ENCODE data around the gene SLC22A3. TPM values are rescaled to one million over a fixed set of nuclear protein-coding genes. Genes with fewer than 3 reads are reported as not detected.
A peak's percentile ranks its signal among the peaks of the same experiment; 100 is the strongest.

The SLC22A3 gene
- total RNA-seq, 1 experiment from 2014 or later = 4.1 TPM

DNA sequence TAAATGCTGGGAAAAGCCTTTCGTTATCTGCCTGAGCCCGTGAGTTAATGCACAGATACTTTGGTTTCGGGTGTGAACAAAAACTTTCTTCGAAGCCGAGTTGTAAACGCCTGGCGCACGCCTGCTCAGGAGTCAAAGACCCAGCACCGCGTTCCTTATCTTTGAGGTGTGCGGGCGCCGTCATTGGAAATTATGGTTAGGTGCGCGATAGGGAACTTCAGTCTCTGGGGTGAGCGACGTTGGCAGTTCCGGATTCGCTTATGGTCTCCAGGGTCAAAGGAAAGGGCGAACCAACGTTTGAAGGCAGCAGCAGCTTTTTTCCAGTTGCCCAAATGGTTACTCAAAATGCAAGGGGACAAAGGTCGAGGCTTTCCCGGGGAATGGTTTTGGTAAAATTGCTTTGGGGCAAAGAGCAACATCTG is 853 bp downstream of the SLC22A3 start:
- DNase-seq (ENCODE audit: low spot score) (peak; percentile 40), ATAC-seq (peak; percentile 11)
- POLR2A ChIA-PET = no interaction called here
- Mint-ChIP-seq H3K4me3 (peak overlapping the region; percentile 81), H3K9me3 (no peaks in the 10 kb centered on the region), H3K27ac (no peak overlapping the region), H3K4me1 (peaks cover 20% of the 10 kb centered on the region), H3K36me3 (no peaks in the 10 kb centered on the region), H3K27me3 (ENCODE audit: low read depth) (peaks cover 44% of the 10 kb centered on the region)
- TF ChIP-seq ZNF219 (CRISPR knock-in tag; IDR thresholded peaks at IDR 0.05; ENCODE audit: borderline replicate concordance) (0 out of 2 replicates have a peak, but pooled peaks have one; percentile 30), FOXK1 (CRISPR knock-in tag; IDR thresholded peaks at IDR 0.05) (no peak), MYBL2 (CRISPR knock-in tag; IDR thresholded peaks at IDR 0.05) (0 out of 2 replicates have a peak, but pooled peaks have one; percentile 7), NR2C2 (CRISPR knock-in tag; IDR thresholded peaks at IDR 0.05) (no peak)
- TF ChIP-seq, protein P1, sequence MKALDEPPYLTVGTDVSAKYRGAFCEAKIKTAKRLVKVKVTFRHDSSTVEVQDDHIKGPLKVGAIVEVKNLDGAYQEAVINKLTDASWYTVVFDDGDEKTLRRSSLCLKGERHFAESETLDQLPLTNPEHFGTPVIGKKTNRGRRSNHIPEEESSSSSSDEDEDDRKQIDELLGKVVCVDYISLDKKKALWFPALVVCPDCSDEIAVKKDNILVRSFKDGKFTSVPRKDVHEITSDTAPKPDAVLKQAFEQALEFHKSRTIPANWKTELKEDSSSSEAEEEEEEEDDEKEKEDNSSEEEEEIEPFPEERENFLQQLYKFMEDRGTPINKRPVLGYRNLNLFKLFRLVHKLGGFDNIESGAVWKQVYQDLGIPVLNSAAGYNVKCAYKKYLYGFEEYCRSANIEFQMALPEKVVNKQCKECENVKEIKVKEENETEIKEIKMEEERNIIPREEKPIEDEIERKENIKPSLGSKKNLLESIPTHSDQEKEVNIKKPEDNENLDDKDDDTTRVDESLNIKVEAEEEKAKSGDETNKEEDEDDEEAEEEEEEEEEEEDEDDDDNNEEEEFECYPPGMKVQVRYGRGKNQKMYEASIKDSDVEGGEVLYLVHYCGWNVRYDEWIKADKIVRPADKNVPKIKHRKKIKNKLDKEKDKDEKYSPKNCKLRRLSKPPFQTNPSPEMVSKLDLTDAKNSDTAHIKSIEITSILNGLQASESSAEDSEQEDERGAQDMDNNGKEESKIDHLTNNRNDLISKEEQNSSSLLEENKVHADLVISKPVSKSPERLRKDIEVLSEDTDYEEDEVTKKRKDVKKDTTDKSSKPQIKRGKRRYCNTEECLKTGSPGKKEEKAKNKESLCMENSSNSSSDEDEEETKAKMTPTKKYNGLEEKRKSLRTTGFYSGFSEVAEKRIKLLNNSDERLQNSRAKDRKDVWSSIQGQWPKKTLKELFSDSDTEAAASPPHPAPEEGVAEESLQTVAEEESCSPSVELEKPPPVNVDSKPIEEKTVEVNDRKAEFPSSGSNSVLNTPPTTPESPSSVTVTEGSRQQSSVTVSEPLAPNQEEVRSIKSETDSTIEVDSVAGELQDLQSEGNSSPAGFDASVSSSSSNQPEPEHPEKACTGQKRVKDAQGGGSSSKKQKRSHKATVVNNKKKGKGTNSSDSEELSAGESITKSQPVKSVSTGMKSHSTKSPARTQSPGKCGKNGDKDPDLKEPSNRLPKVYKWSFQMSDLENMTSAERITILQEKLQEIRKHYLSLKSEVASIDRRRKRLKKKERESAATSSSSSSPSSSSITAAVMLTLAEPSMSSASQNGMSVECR (CRISPR knock-in tag; IDR thresholded peaks at IDR 0.05; ENCODE audit: borderline replicate concordance) = 0 out of 2 replicates have a peak, but pooled peaks have one; percentile 1
- TF ChIP-seq, protein P2, sequence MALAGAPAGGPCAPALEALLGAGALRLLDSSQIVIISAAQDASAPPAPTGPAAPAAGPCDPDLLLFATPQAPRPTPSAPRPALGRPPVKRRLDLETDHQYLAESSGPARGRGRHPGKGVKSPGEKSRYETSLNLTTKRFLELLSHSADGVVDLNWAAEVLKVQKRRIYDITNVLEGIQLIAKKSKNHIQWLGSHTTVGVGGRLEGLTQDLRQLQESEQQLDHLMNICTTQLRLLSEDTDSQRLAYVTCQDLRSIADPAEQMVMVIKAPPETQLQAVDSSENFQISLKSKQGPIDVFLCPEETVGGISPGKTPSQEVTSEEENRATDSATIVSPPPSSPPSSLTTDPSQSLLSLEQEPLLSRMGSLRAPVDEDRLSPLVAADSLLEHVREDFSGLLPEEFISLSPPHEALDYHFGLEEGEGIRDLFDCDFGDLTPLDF (CRISPR knock-in tag; IDR thresholded peaks at IDR 0.05) = 0 out of 2 replicates have a peak, but pooled peaks have one; percentile 36
- TF ChIP-seq, protein P3, sequence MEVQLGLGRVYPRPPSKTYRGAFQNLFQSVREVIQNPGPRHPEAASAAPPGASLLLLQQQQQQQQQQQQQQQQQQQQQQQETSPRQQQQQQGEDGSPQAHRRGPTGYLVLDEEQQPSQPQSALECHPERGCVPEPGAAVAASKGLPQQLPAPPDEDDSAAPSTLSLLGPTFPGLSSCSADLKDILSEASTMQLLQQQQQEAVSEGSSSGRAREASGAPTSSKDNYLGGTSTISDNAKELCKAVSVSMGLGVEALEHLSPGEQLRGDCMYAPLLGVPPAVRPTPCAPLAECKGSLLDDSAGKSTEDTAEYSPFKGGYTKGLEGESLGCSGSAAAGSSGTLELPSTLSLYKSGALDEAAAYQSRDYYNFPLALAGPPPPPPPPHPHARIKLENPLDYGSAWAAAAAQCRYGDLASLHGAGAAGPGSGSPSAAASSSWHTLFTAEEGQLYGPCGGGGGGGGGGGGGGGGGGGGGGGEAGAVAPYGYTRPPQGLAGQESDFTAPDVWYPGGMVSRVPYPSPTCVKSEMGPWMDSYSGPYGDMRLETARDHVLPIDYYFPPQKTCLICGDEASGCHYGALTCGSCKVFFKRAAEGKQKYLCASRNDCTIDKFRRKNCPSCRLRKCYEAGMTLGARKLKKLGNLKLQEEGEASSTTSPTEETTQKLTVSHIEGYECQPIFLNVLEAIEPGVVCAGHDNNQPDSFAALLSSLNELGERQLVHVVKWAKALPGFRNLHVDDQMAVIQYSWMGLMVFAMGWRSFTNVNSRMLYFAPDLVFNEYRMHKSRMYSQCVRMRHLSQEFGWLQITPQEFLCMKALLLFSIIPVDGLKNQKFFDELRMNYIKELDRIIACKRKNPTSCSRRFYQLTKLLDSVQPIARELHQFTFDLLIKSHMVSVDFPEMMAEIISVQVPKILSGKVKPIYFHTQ (CRISPR knock-in tag; IDR thresholded peaks at IDR 0.05) = no peak
- TF ChIP-seq, protein P4, sequence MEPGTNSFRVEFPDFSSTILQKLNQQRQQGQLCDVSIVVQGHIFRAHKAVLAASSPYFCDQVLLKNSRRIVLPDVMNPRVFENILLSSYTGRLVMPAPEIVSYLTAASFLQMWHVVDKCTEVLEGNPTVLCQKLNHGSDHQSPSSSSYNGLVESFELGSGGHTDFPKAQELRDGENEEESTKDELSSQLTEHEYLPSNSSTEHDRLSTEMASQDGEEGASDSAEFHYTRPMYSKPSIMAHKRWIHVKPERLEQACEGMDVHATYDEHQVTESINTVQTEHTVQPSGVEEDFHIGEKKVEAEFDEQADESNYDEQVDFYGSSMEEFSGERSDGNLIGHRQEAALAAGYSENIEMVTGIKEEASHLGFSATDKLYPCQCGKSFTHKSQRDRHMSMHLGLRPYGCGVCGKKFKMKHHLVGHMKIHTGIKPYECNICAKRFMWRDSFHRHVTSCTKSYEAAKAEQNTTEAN (CRISPR knock-in tag; IDR thresholded peaks at IDR 0.05) = 0 out of 2 replicates have a peak, but pooled peaks have one; percentile 8
- CTCF ChIA-PET = interaction anchor here (0.7 to 1.2 kb wide), 2 partner anchors 33 to 211 kb away, joined by 3 to 5 read pairs; no protein-coding TSS in a partner anchor

DNA sequence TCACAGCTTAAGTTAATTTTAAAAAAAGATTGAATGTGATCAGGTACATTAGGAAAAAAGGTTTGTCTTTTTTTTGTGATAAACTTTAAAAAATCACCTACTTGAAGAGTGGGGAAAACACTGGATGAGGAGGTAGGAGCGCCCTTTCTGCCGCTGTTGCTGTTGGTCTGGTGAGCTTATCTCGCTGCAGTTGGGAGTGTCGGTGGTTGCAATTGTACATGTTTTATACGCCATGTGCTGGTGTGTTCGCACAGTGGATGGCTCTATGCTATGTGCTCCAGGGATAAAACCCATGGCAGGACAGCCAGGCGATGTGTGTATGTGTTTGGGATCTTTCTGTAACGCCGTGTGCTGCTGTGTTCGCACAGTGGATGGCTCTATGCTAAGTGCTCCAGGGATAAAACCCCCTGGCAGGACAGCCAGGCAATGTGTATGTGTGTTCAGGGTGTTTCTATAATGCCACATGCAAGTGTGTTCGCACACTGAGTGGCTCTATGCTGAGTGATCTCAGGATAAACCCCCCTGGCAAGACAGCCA is 1.7 kb downstream of the SLC22A3 start:
- H3K9me3 Mint-ChIP-seq = no peaks in the 10 kb centered on the region
- POLR2A ChIA-PET = no interaction called here
- H3K4me1 Mint-ChIP-seq = peaks cover 23% of the 10 kb centered on the region
- no peaks in the 10 kb centered on the region for H3K36me3 Mint-ChIP-seq
- H3K27ac Mint-ChIP-seq = no peak overlapping the region
- CTCF ChIA-PET = interaction anchor here (1.2 kb wide), 1 partner anchor 212 kb away, joined by 5 read pairs; no protein-coding TSS in a partner anchor
- DNase-seq (ENCODE audit: low spot score) (no peak), ATAC-seq (no peak)
- peak overlapping the region; percentile 81 for H3K4me3 Mint-ChIP-seq
- H3K27me3 Mint-ChIP-seq (ENCODE audit: low read depth) = peaks cover 44% of the 10 kb centered on the region
- TF ChIP-seq NR2C2 (CRISPR knock-in tag; IDR thresholded peaks at IDR 0.05) = no peak
- TF ChIP-seq, protein P5, sequence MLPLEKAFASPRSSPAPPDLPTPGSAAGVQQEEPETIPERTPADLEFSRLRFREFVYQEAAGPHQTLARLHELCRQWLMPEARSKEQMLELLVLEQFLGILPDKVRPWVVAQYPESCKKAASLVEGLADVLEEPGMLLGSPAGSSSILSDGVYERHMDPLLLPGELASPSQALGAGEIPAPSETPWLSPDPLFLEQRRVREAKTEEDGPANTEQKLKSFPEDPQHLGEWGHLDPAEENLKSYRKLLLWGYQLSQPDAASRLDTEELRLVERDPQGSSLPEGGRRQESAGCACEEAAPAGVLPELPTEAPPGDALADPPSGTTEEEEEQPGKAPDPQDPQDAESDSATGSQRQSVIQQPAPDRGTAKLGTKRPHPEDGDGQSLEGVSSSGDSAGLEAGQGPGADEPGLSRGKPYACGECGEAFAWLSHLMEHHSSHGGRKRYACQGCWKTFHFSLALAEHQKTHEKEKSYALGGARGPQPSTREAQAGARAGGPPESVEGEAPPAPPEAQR (CRISPR knock-in tag; IDR thresholded peaks at IDR 0.05) = no peak
- no peak for TF ChIP-seq CREM (CRISPR knock-in tag; IDR thresholded peaks at IDR 0.05)
- TF ChIP-seq, protein P6, sequence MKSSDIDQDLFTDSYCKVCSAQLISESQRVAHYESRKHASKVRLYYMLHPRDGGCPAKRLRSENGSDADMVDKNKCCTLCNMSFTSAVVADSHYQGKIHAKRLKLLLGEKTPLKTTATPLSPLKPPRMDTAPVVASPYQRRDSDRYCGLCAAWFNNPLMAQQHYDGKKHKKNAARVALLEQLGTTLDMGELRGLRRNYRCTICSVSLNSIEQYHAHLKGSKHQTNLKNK (CRISPR knock-in tag; IDR thresholded peaks at IDR 0.05) = no peak
- TF ChIP-seq, protein P1 (CRISPR knock-in tag; IDR thresholded peaks at IDR 0.05; ENCODE audit: borderline replicate concordance) = no peak
- TF ChIP-seq ZNF416 (CRISPR knock-in tag; IDR thresholded peaks at IDR 0.05) = no peak
- TF ChIP-seq JUN (CRISPR knock-in tag; IDR thresholded peaks at IDR 0.05) = no peak
- TF ChIP-seq, protein P7, sequence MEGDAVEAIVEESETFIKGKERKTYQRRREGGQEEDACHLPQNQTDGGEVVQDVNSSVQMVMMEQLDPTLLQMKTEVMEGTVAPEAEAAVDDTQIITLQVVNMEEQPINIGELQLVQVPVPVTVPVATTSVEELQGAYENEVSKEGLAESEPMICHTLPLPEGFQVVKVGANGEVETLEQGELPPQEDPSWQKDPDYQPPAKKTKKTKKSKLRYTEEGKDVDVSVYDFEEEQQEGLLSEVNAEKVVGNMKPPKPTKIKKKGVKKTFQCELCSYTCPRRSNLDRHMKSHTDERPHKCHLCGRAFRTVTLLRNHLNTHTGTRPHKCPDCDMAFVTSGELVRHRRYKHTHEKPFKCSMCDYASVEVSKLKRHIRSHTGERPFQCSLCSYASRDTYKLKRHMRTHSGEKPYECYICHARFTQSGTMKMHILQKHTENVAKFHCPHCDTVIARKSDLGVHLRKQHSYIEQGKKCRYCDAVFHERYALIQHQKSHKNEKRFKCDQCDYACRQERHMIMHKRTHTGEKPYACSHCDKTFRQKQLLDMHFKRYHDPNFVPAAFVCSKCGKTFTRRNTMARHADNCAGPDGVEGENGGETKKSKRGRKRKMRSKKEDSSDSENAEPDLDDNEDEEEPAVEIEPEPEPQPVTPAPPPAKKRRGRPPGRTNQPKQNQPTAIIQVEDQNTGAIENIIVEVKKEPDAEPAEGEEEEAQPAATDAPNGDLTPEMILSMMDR (IDR thresholded peaks at IDR 0.05) = no peak
- no peak for TF ChIP-seq ESRRA (CRISPR knock-in tag; IDR thresholded peaks at IDR 0.05; ENCODE audit: borderline replicate concordance)

Data from WTC11 (cell line).